Measurements from ENCODE around the gene PTPRE.

- TF ChIP-seq POLR2A (IDR thresholded peaks at IDR 0.05) = no peak
- TF ChIP-seq CTCF (IDR thresholded peaks at IDR 0.05) = no peak
These were observed 2.0 kb downstream of the PTPRE start for GRCh38 chr10:127908959-127909267.
